Measurements from ENCODE around the gene DNASE1.

The DNASE1 gene

GRCh38 chr16:3696425-3697218 lies 42.1 kb downstream of the DNASE1 start:
- DNase-seq (ENCODE audit: low spot score) = no peak

GRCh38 chr16:3698941-3699340 lies 44.5 kb downstream of the DNASE1 start:
- no peak for DNase-seq (ENCODE audit: low spot score)

- no peak for DNase-seq (ENCODE audit: low spot score)
Observed at GRCh38 chr16:3701531-3701930, 47.0 kb downstream of the DNASE1 start.

GRCh38 chr16:3702082-3702481 lies 47.6 kb downstream of the DNASE1 start:
- DNase-seq (ENCODE audit: low spot score) = no peak

- no peak for DNase-seq (ENCODE audit: low spot score)
Observed at GRCh38 chr16:3706253-3707012, 51.9 kb downstream of the DNASE1 start.

Data from D341Med (cell line).